Measurements from ENCODE around the gene THOC5.
A peak's percentile ranks its signal among the peaks of the same experiment; 100 is the strongest.

Gene THOC5

GRCh38 chr22:29541845-29542244 is 11.7 kb downstream of the THOC5 start:
- no peaks in the 10 kb centered on the region for H3K27me3 ChIP-seq
- H3K4me1 ChIP-seq: peaks cover 0 to 12% (median 2%) of the 10 kb centered on the region in 10 experiments; a peak in 8 of 20 replicates
- H3K9me3 ChIP-seq (replicated peaks in 1 of 11): no peaks in the 10 kb centered on the region
- H3K9ac ChIP-seq: no peak overlapping the region
- H3K4me3 ChIP-seq: no peak overlapping the region
- H3K4me2 ChIP-seq: peak overlapping the region in 2 of 11 experiments; percentile 45 to 51; a peak in 4 of 22 replicates
- H3K36me3 ChIP-seq: peaks cover 94 to 100% (median 97%) of the 10 kb centered on the region in 11 experiments
- H4K20me1 ChIP-seq: peaks cover 0 to 42% (median 19%) of the 10 kb centered on the region in 11 experiments; a peak in 11 of 22 replicates
- H3K27ac ChIP-seq: no peak overlapping the region
- TF ChIP-seq Cebpa-rat (IDR thresholded peaks at IDR 0.05): no peak

DNA sequence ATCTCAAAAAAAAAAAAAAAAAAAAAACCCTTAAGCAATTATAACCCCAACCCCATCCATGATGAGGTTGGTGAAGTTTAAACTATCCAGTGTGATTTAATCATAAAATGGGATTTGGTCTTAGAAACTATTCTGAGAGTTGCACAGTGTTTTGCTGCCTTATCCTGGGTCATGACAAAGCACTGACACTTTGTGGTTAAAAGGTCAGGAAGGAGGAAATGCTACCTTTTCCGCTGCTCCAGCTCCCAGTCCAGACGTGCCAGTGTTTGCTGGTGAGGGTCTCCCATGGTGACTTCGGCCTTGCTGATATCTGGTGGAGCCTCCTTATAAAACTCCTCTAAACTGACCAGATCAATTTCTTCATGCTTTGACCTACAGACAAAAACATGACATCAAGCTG is 14.5 kb downstream of the THOC5 start:
- H3K27me3 ChIP-seq: no peaks in the 10 kb centered on the region
- H4K20me1 ChIP-seq: peaks cover 0 to 23% (median under 1%) of the 10 kb centered on the region in 11 experiments; a peak in 5 of 22 replicates
- no peak overlapping the region for H3K27ac ChIP-seq
- H3K9me3 ChIP-seq (replicated peaks in 1 of 11): no peaks in the 10 kb centered on the region
- no peak overlapping the region for H3K9ac ChIP-seq
- H3K4me2 ChIP-seq: no peak overlapping the region
- peaks cover 94 to 100% (median 97%) of the 10 kb centered on the region in 11 experiments for H3K36me3 ChIP-seq
- TF ChIP-seq Cebpa-rat (IDR thresholded peaks at IDR 0.05): no peak
- peaks cover 0 to 12% (median 2%) of the 10 kb centered on the region in 10 experiments; a peak in 8 of 20 replicates for H3K4me1 ChIP-seq
- no peak overlapping the region for H3K4me3 ChIP-seq

DNA sequence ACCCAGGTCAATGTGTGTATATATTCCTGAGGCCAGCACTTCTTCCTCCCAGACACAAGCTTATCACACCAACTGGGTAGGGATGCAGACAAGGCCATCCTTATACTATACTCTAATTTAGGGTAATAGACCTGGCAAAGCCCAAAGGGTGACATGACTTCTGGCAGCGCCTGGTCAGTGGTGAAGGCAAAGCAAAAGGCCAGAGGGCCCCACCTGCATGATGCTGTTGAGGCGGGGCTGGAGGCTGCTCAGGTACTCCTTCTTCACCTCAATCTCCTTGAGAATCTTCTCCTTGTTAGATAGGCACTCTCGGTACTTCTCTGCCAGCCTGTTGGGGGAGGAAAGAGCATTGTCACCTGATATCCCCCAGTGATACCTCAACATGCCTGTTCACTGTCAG is 17.1 kb downstream of the THOC5 start:
- no peak overlapping the region for H3K27ac ChIP-seq
- peaks cover 99 to 100% (median 100%) of the 10 kb centered on the region in 11 experiments for H3K36me3 ChIP-seq
- no peak overlapping the region; a peak in 1 of 22 replicates for H3K9ac ChIP-seq
- H3K27me3 ChIP-seq: no peaks in the 10 kb centered on the region
- H3K9me3 ChIP-seq (replicated peaks in 1 of 11): 0 out of 22 replicates have a peak, but pooled peaks cover 0 to 5% (median 0%) of the 10 kb centered on the region in 11 experiments
- peaks cover 0 to 2% (median 0%) of the 10 kb centered on the region in 10 experiments; a peak in 1 of 20 replicates for H3K4me1 ChIP-seq
- no peak overlapping the region for H3K4me2 ChIP-seq
- no peak for TF ChIP-seq Cebpa-rat (IDR thresholded peaks at IDR 0.05)
- peaks cover 0 to 25% (median 0%) of the 10 kb centered on the region in 11 experiments; a peak in 5 of 22 replicates for H4K20me1 ChIP-seq
- no peak overlapping the region for H3K4me3 ChIP-seq

- Histone ChIP-seq H3K36me3 (peaks cover 99 to 100% (median 100%) of the 10 kb centered on the region in 11 experiments), H3K9me3 (replicated peaks in 1 of 11) (0 out of 22 replicates have a peak, but pooled peaks cover 0 to 5% (median 0%) of the 10 kb centered on the region in 11 experiments)
- no peak for TF ChIP-seq Cebpa-rat (IDR thresholded peaks at IDR 0.05)
Measured at GRCh38 chr22:29531419-29531818, 22.1 kb downstream of the THOC5 start.

DNA sequence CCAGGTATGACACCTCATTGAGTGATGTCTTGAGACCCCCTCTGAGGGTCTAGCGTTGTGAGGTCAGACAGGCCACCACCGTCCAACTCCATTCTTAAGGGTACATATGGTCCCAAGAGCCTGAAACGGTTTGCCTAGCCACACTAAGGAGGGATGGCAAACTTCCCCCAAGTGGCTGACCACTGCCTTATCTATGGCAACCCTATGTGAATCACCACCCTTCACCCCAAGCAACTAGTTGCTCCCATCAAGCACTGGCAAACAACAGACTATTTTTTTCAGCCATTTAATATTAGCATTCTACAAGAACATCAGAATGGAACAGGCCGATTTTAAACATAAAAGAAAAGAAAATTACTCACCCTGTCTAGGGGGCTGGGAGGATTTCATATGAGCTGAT is 22.8 kb downstream of the THOC5 start:
- H3K4me3 ChIP-seq: no peak overlapping the region
- TF ChIP-seq Cebpa-rat (IDR thresholded peaks at IDR 0.05): no peak
- H4K20me1 ChIP-seq: peaks cover 0 to 30% (median 0%) of the 10 kb centered on the region in 11 experiments; a peak in 8 of 22 replicates
- 0 out of 22 replicates have a peak, but pooled peaks cover 0 to 5% (median 0%) of the 10 kb centered on the region in 11 experiments for H3K9me3 ChIP-seq (replicated peaks in 1 of 11)
- no peaks in the 10 kb centered on the region for H3K4me1 ChIP-seq
- H3K27me3 ChIP-seq: no peaks in the 10 kb centered on the region
- no peak overlapping the region for H3K9ac ChIP-seq
- no peak overlapping the region for H3K27ac ChIP-seq
- no peak overlapping the region for H3K4me2 ChIP-seq
- H3K36me3 ChIP-seq: peaks cover 98 to 100% (median 100%) of the 10 kb centered on the region in 11 experiments

More at GRCh38 chr22:29531419-29531818, 22.1 kb downstream of the THOC5 start:
- Histone ChIP-seq H3K4me2 (no peak overlapping the region), H4K20me1 (peaks cover 0 to 34% (median 0%) of the 10 kb centered on the region in 11 experiments; a peak in 7 of 22 replicates), H3K9ac (no peak overlapping the region), H3K4me3 (no peak overlapping the region), H3K27me3 (no peaks in the 10 kb centered on the region), H3K27ac (no peak overlapping the region), H3K4me1 (no peaks in the 10 kb centered on the region)

- Histone ChIP-seq H3K36me3 (peaks cover 98 to 100% (median 100%) of the 10 kb centered on the region in 11 experiments), H4K20me1 (peaks cover 0 to 55% (median 3%) of the 10 kb centered on the region in 11 experiments; a peak in 11 of 22 replicates), H3K9ac (no peak overlapping the region; a peak in 1 of 22 replicates), H3K4me2 (no peak overlapping the region), H3K9me3 (replicated peaks in 1 of 11) (no peaks in the 10 kb centered on the region), H3K4me1 (no peaks in the 10 kb centered on the region), H3K27me3 (no peaks in the 10 kb centered on the region), H3K27ac (no peak overlapping the region), H3K4me3 (no peak overlapping the region)
- TF ChIP-seq Cebpa-rat (IDR thresholded peaks at IDR 0.05): no peak
Measured at GRCh38 chr22:29528144-29528543, 25.4 kb downstream of the THOC5 start.

- Histone ChIP-seq H3K36me3 (peaks cover 96 to 100% (median 97%) of the 10 kb centered on the region in 11 experiments), H3K9ac (no peak overlapping the region), H3K27me3 (no peaks in the 10 kb centered on the region), H3K27ac (no peak overlapping the region), H3K9me3 (replicated peaks in 1 of 11) (no peaks in the 10 kb centered on the region), H3K4me3 (no peak overlapping the region), H3K4me1 (no peaks in the 10 kb centered on the region), H4K20me1 (peaks cover 0 to 40% (median 0%) of the 10 kb centered on the region in 11 experiments; a peak in 11 of 22 replicates), H3K4me2 (no peak overlapping the region)
- TF ChIP-seq Cebpa-rat (IDR thresholded peaks at IDR 0.05): no peak
Measured at GRCh38 chr22:29524442-29525191, 28.9 kb downstream of the THOC5 start.

- H3K4me3 ChIP-seq: no peak overlapping the region
- H3K27ac ChIP-seq: no peak overlapping the region
- peaks cover 96 to 100% (median 97%) of the 10 kb centered on the region in 11 experiments for H3K36me3 ChIP-seq
- no peak for TF ChIP-seq Cebpa-rat (IDR thresholded peaks at IDR 0.05)
- no peaks in the 10 kb centered on the region for H3K27me3 ChIP-seq
- no peak overlapping the region for H3K9ac ChIP-seq
- H3K4me1 ChIP-seq: no peaks in the 10 kb centered on the region
- no peak overlapping the region for H3K4me2 ChIP-seq
- no peaks in the 10 kb centered on the region for H3K9me3 ChIP-seq (replicated peaks in 1 of 11)
- peaks cover 0 to 36% (median 0%) of the 10 kb centered on the region in 11 experiments; a peak in 11 of 22 replicates for H4K20me1 ChIP-seq
Measured at GRCh38 chr22:29523761-29524160, 29.8 kb downstream of the THOC5 start.

DNA sequence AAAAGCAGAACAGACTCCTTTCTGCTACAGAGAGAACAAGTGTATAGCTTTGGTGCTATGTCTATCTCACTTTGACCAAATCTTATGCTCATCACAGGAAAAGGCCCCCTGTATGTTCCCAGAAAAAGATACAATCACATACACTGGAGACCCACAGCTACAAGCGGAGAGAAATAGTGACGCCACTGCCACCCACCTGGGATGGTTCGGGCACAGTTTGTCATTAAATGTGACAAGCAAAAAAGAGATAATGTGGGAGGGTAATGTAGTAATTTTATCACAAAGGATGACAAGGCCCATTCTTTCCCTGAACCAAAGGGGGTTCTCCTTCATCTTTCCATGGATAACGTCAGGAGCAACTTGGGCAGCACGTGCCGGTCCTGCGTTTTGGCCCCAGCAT is 32.0 kb downstream of the THOC5 start:
- Histone ChIP-seq H4K20me1 (peaks cover 0 to 51% (median 3%) of the 10 kb centered on the region in 11 experiments; a peak in 10 of 22 replicates), H3K4me3 (no peak overlapping the region), H3K9ac (no peak overlapping the region), H3K9me3 (replicated peaks in 1 of 11) (no peaks in the 10 kb centered on the region), H3K27me3 (no peaks in the 10 kb centered on the region), H3K4me1 (no peaks in the 10 kb centered on the region), H3K4me2 (no peak overlapping the region), H3K36me3 (peaks cover 96 to 100% (median 97%) of the 10 kb centered on the region in 11 experiments), H3K27ac (no peak overlapping the region)
- no peak for TF ChIP-seq Cebpa-rat (IDR thresholded peaks at IDR 0.05)

Data from BLaER1 treated with 17β-estradiol and CSF1 and Interleukin-3, amounts not matched to agents 10 nM and 100 nM (cell line).